ENCODE data around the gene PRR16. TPM values are rescaled to one million over a fixed set of nuclear protein-coding genes. Genes with fewer than 3 reads are reported as not detected.

The PRR16 gene
- total RNA-seq, 4 donors from 2014 or later, result 2.2 to 19.7 (median 5.9) TPM

GRCh38 chr5:120540097-120540496, 76.0 kb downstream of the PRR16 start:
- Histone ChIP-seq H3K9me3 (no peaks in the 10 kb centered on the region), H3K36me3 (no peaks in the 10 kb centered on the region), H3K4me1 (no peaks in the 10 kb centered on the region), H3K27ac (peak overlapping the region in 1 of 2 donors; percentile 10), H3K27me3 (no peaks in the 10 kb centered on the region), H3K4me3 (no peak overlapping the region)
- DNase-seq, result no peak
- TF ChIP-seq POLR2A (IDR thresholded peaks at IDR 0.05) (no peak), CTCF (IDR thresholded peaks at IDR 0.05) (no peak)
- intact Hi-C loops (cut with DNase I; ENCODE audit: low total_unique reads), result no loop called here

- H3K27me3 ChIP-seq, result no peaks in the 10 kb centered on the region
- H3K9me3 ChIP-seq, result no peaks in the 10 kb centered on the region
- no peak for TF ChIP-seq POLR2A (IDR thresholded peaks at IDR 0.05)
- TF ChIP-seq CTCF (IDR thresholded peaks at IDR 0.05), result no peak
- no peak overlapping the region for H3K4me3 ChIP-seq
- no peak for DNase-seq
- no peaks in the 10 kb centered on the region for H3K36me3 ChIP-seq
- no peaks in the 10 kb centered on the region for H3K4me1 ChIP-seq
- intact Hi-C loops (cut with DNase I; ENCODE audit: low total_unique reads), result no loop called here
- H3K27ac ChIP-seq, result no peak overlapping the region
Observed at GRCh38 chr5:120544043-120544442, 79.9 kb downstream of the PRR16 start.

- DNase-seq, result no peak
- TF ChIP-seq POLR2A (IDR thresholded peaks at IDR 0.05), result no peak
- no peak for TF ChIP-seq CTCF (IDR thresholded peaks at IDR 0.05)
- H3K9me3 ChIP-seq, result no peaks in the 10 kb centered on the region
Observed at GRCh38 chr5:120545007-120545406, 80.9 kb downstream of the PRR16 start.

GRCh38 chr5:120545951-120546350, 81.9 kb downstream of the PRR16 start:
- Histone ChIP-seq H3K4me3 (no peak overlapping the region), H3K36me3 (no peaks in the 10 kb centered on the region), H3K27me3 (no peaks in the 10 kb centered on the region), H3K27ac (no peak overlapping the region), H3K9me3 (no peaks in the 10 kb centered on the region), H3K4me1 (no peaks in the 10 kb centered on the region)
- TF ChIP-seq CTCF (IDR thresholded peaks at IDR 0.05) (no peak), POLR2A (IDR thresholded peaks at IDR 0.05) (no peak)
- DNase-seq, result no peak
- intact Hi-C loops (cut with DNase I; ENCODE audit: low total_unique reads), result no loop called here

More at GRCh38 chr5:120545007-120545406, 80.9 kb downstream of the PRR16 start:
- H3K36me3 ChIP-seq, result no peaks in the 10 kb centered on the region
- no peak overlapping the region for H3K4me3 ChIP-seq
- intact Hi-C loops (cut with DNase I; ENCODE audit: low total_unique reads), result no loop called here
- H3K27ac ChIP-seq, result no peak overlapping the region
- no peaks in the 10 kb centered on the region for H3K27me3 ChIP-seq
- no peaks in the 10 kb centered on the region for H3K4me1 ChIP-seq

GRCh38 chr5:120546922-120547321, 82.8 kb downstream of the PRR16 start:
- Histone ChIP-seq H3K27me3 (no peaks in the 10 kb centered on the region), H3K36me3 (no peaks in the 10 kb centered on the region), H3K4me3 (no peak overlapping the region), H3K4me1 (no peaks in the 10 kb centered on the region), H3K27ac (peak overlapping the region in 1 of 2 donors; percentile 35), H3K9me3 (no peaks in the 10 kb centered on the region)
- no peak for DNase-seq
- no peak for TF ChIP-seq CTCF (IDR thresholded peaks at IDR 0.05)
- no peak for TF ChIP-seq POLR2A (IDR thresholded peaks at IDR 0.05)
- intact Hi-C loops (cut with DNase I; ENCODE audit: low total_unique reads), result no loop called here
